HepG2 (cell line): ENCODE measurements around the gene ADAMTS4. TPM values are rescaled to one million over a fixed set of nuclear protein-coding genes. Genes with fewer than 3 reads are reported as not detected.

Experiments used
- ATAC-seq: fragments of 200-7000 bp; cut with Tn5 transposase; 3 replicates; pipeline ENCODE4 v1.9.1; 2020; ENCODE audit warnings: mild to moderate bottlenecking, moderate library complexity
- BruUV-seq: library from RNA; stranded (reverse); fragments of 400-500 nt; replicated peaks from 2 replicates; lab custom pipeline; 2021; lab: Mats Ljungman, UMichigan
- CTCF ChIA-PET: fragments of 300-600 bp; formaldehyde crosslinking; extraction: SDS; loops from one replicate; lab custom pipeline; 2021; ENCODE audit warnings: low total read pairs, inconsistent platforms, low intra/inter-chr PET ratio; lab: Yijun Ruan, JAX
- POLR2A ChIA-PET: fragments of 350-600 bp; sonication (Branson Sonifier 250); formaldehyde crosslinking; loops from one replicate; lab custom pipeline; 2020; ENCODE audit warnings: antibody characterized with exemption, inconsistent platforms; lab: Yijun Ruan, JAX
- DNase-seq: peaks from one replicate; pipeline ENCODE4 v3.0.0-alpha.2; 2015; ENCODE audit warnings: low spot score
- FAIRE-seq: peaks from 3 replicates; lab custom pipeline; 2011; peaks lifted over from hg19 to GRCh38; lab: Jason Lieb, UNC
- H2AFZ ChIP-seq: one replicate; pipeline ENCODE4 v1.6.1; 2011; ENCODE audit warnings: low read length, inconsistent platforms
- H3K27ac ChIP-seq: fragments of 300-600 bp; 3 replicates; pipeline ENCODE4 v1.8.0; 2011; ENCODE audit warnings: mixed run types, mild to moderate bottlenecking, mixed read lengths, low read length, inconsistent platforms; ENCODE audit not compliant: insufficient read depth; ENCODE audit errors: extremely low read length
- H3K27me3 ChIP-seq, 2 experiments: fragments of 200-600 bp in 1 of 2; 2 replicates in 1 of 2; 3 replicates in 1 of 2; pipeline versions ENCODE4 v1.6.0 to v1.8.0; 2011; ENCODE audit warnings: low read length in 2 of 2, mild to moderate bottlenecking in 2 of 2, moderate library complexity in 2 of 2, inconsistent platforms in 1 of 2; ENCODE audit not compliant: insufficient read depth in 2 of 2, control insufficient read depth in 1 of 2
- H3K36me3 ChIP-seq, 2 experiments: fragments of 200-600 bp in 1 of 2; replicated peaks in 1 of 2; 2 replicates in 1 of 2; 3 replicates in 1 of 2; pipeline versions ENCODE4 v1.5.1 to v1.8.0; 2011; ENCODE audit warnings: low read length in 2 of 2, inconsistent platforms in 1 of 2; ENCODE audit not compliant: insufficient read depth in 2 of 2, control insufficient read depth in 1 of 2
- H3K4me1 ChIP-seq: 2 replicates; pipeline ENCODE4 v1.5.1; 2012; ENCODE audit warnings: low read length, inconsistent platforms; ENCODE audit not compliant: insufficient read depth
- H3K4me2 ChIP-seq: 2 replicates; pipeline ENCODE4 v1.6.0; 2011; ENCODE audit warnings: low read depth, low read length, inconsistent platforms
- H3K4me3 ChIP-seq, 3 experiments: fragments of 200-600 bp in 1 of 3; sonication (generic), shearing (Covaris generic) in 1 of 3; replicated peaks in 1 of 3; 2 replicates each; pipeline ENCODE4 v1.5.1; 2011 to 2016; ENCODE audit warnings: low read length in 3 of 3, inconsistent platforms in 2 of 3, low read depth in 2 of 3, mild to moderate bottlenecking in 2 of 3, control low read depth in 1 of 3, mixed read lengths in 1 of 3; ENCODE audit not compliant: insufficient read depth in 1 of 3
- H3K79me2 ChIP-seq: one replicate; pipeline ENCODE4 v1.6.1; 2011; ENCODE audit warnings: low read length, inconsistent platforms; ENCODE audit not compliant: insufficient read depth
- H3K9ac ChIP-seq: 2 replicates; pipeline ENCODE4 v1.6.0; 2011; ENCODE audit warnings: mild to moderate bottlenecking, low read depth, low read length, inconsistent platforms; ENCODE audit not compliant: insufficient read depth
- H3K9me3 ChIP-seq: 2 replicates; pipeline ENCODE4 v1.5.1; 2012; ENCODE audit warnings: mild to moderate bottlenecking, low read length
- H4K20me1 ChIP-seq: 2 replicates; pipeline ENCODE4 v1.6.0; 2011; ENCODE audit warnings: inconsistent platforms, mild to moderate bottlenecking, low read length, moderate library complexity; ENCODE audit not compliant: insufficient read depth
- CEBPG ChIP-seq: IDR thresholded peaks from 2 replicates; pipeline ENCODE4 v1.6.1; 2016
- E2F2 ChIP-seq: sonication (generic); formaldehyde crosslinking; IDR thresholded peaks from 2 replicates; pipeline ENCODE4 v1.4.0; 2020; ENCODE audit warnings: missing genetic modification reagents, borderline replicate concordance
- ETV6 ChIP-seq: sonication (generic); formaldehyde crosslinking; conservative IDR thresholded peaks from 2 replicates; pipeline ENCODE4 v1.4.0; 2020; ENCODE audit warnings: missing genetic modification reagents
- HDAC2 ChIP-seq: sonication (generic); formaldehyde crosslinking; IDR thresholded peaks from 2 replicates; pipeline ENCODE4 v1.4.0; 2020; ENCODE audit warnings: missing genetic modification reagents
- MYNN ChIP-seq: sonication (generic); formaldehyde crosslinking; IDR thresholded peaks from 2 replicates; pipeline ENCODE4 v1.4.0; 2020; ENCODE audit warnings: mild to moderate bottlenecking, low read depth, missing genetic modification reagents
- NBN ChIP-seq: fragments of 450-650 bp; conservative IDR thresholded peaks from 2 replicates; pipeline ENCODE4 v1.6.1; 2017
- NR2F1 ChIP-seq, 2 experiments: fragments of 450-650 bp in 1 of 2; formaldehyde crosslinking in 1 of 2; IDR thresholded peaks; 2 replicates each; pipeline versions ENCODE4 v1.5.0 to v1.6.1; 2016 to 2020; ENCODE audit warnings: mild to moderate bottlenecking in 1 of 2, missing compliant biosample characterization in 1 of 2, missing genetic modification reagents in 1 of 2, moderate library complexity in 1 of 2
- SALL2 ChIP-seq: sonication (generic); formaldehyde crosslinking; IDR thresholded peaks from 2 replicates; pipeline ENCODE4 v1.8.1; 2023; ENCODE audit warnings: mild to moderate bottlenecking, missing genetic modification reagents, inconsistent platforms
- TAF1 ChIP-seq: sonication (generic); formaldehyde crosslinking; IDR thresholded peaks from 2 replicates; pipeline ENCODE4 v1.4.0; 2020; ENCODE audit warnings: missing genetic modification reagents
- YY1 ChIP-seq: IDR thresholded peaks from 2 replicates; pipeline ENCODE4 v1.6.1; 2011; ENCODE audit warnings: low read length, low read depth, moderate library complexity, mild to moderate bottlenecking; ENCODE audit not compliant: insufficient read depth, insufficient replicate concordance
- ZBTB7B ChIP-seq: sonication (generic); formaldehyde crosslinking; IDR thresholded peaks from 2 replicates; pipeline ENCODE4 v1.4.0; 2020; ENCODE audit warnings: missing genetic modification reagents
- ZFP41 ChIP-seq: sonication (generic); formaldehyde crosslinking; IDR thresholded peaks from 2 replicates; pipeline ENCODE4 v1.4.0; 2020; ENCODE audit warnings: mild to moderate bottlenecking, missing genetic modification reagents, borderline replicate concordance
- ZNF496 ChIP-seq: sonication (generic); formaldehyde crosslinking; IDR thresholded peaks from 2 replicates; pipeline ENCODE4 v1.8.1; 2023; ENCODE audit warnings: mild to moderate bottlenecking, moderate library complexity, missing genetic modification reagents; ENCODE audit not compliant: insufficient replicate concordance
- ZNF678 ChIP-seq: sonication (generic); formaldehyde crosslinking; IDR thresholded peaks from 2 replicates; pipeline ENCODE4 v1.4.0; 2020; ENCODE audit warnings: mild to moderate bottlenecking, missing genetic modification reagents
- WGBS: methylation state at CpG from one replicate; pipeline ENCODE4 v1.1.6; 2017; ENCODE audit warnings: low lambda C conversion rate; 5-methylcytosine and 5-hydroxymethylcytosine counted together
- in situ Hi-C: cut with HindIII; loops from 2 replicates; pipeline ENCODE4 v1.10.0; 2017; ENCODE audit warnings: low pct_unique_long_range_greater_than_20kb; ENCODE audit not compliant: extremely low pct_ligation_motif_present
- intact Hi-C: fragments of 100-400 bp; cut with micrococcal nuclease; formaldehyde crosslinking; loops from one replicate; pipeline ENCODE4 v1.10.0; 2022; ENCODE audit not compliant: unreplicated experiment
- polyA plus RNA-seq, 8 experiments: library from polyadenylated mRNA; depleted of rRNA in 3 of 8; stranded (reverse) in 7 of 8; unstranded in 1 of 8; fragments of >200 nt; fragmentation: Illumina TruSeq in 4 of 8; extraction: Trizol in 4 of 8; gene quantifications; 2 replicates each; pipeline versions ENCODE4 v1.2.1 to v1.2.3, GENCODE V29; 2011 to 2016; ENCODE audit warnings: low read depth in 4 of 8, missing spikeins in 1 of 8, mixed read lengths in 1 of 8; ENCODE audit not compliant: insufficient read depth in 1 of 8
- total RNA-seq, 5 experiments: library from RNA; depleted of rRNA; stranded (reverse); fragments of >200 nt; fragmentation: Illumina TruSeq; extraction: Trizol; gene quantifications; 2 replicates each; pipeline ENCODE4 v1.2.3, GENCODE V29; 2016; ENCODE audit warnings: low read depth in 1 of 5
- TF ChIP-seq, protein P1 (sequence below): sonication (generic); formaldehyde crosslinking; IDR thresholded peaks from 2 replicates; pipeline ENCODE4 v1.4.0; 2020; ENCODE audit warnings: mild to moderate bottlenecking, missing genetic modification reagents
- TF ChIP-seq, protein P2 (sequence below): IDR thresholded peaks from 2 replicates; pipeline ENCODE4 v1.6.1; 2016; ENCODE audit warnings: low read depth
- TF ChIP-seq, protein P3 (sequence below): sonication (generic); formaldehyde crosslinking; IDR thresholded peaks from 2 replicates; pipeline ENCODE4 v1.8.0; 2022; ENCODE audit warnings: mild to moderate bottlenecking, missing genetic modification reagents, moderate library complexity
- TF ChIP-seq, protein P4 (sequence below): sonication (generic); formaldehyde crosslinking; IDR thresholded peaks from 2 replicates; pipeline ENCODE4 v1.5.0; 2020; ENCODE audit warnings: missing genetic modification reagents

The ADAMTS4 gene
- total and polyA plus RNA-seq, 2 of the 13 experiments (the other 11 are each of a cell fraction or from before 2014, with no cell fraction given) = 0.51 to 1.7 TPM

DNA sequence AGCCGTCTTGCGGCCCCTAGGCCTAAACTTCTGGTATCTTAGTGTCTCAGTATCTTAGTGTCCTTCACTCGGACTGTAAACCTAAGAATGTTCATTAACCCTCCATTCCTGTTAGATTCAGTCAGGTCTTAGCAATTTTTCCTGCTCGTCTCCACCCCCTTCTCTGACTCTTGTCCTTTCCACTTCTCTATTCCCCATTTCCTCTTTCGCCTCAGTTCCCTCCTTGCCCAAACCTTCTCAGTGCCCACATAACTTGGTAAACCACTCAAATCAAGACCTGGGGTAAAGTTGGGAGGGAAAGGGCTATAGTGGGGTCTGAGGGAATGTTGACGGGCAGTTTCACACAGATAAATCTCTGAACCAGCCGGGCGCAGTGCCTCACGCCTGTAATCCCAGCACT, 15.5 kb upstream of the ADAMTS4 start (continued):
- TF ChIP-seq ZBTB7B (no peak), ETV6 (CRISPR knock-in tag) (no peak), SALL2 (no peak), ZFP41 (no peak)
- TF ChIP-seq, protein P1, sequence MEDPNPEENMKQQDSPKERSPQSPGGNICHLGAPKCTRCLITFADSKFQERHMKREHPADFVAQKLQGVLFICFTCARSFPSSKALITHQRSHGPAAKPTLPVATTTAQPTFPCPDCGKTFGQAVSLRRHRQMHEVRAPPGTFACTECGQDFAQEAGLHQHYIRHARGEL (CRISPR knock-in tag) = no peak
- TF ChIP-seq, all 625 proteins: peak for 0

GRCh38 chr1:161209790-161210409, 11.0 kb upstream of the ADAMTS4 start:
- no peaks in the 10 kb centered on the region for H3K9me3 ChIP-seq
- in situ Hi-C loops = no loop called here
- peaks cover 25% of the 10 kb centered on the region for H3K4me1 ChIP-seq
- no peak overlapping the region for H3K4me3 ChIP-seq
- H2AFZ ChIP-seq = no peak overlapping the region
- H3K9ac ChIP-seq = peak overlapping the region; percentile 20; the same call in 1 of the 2 replicates
- no peak overlapping the region for H3K27ac ChIP-seq
- POLR2A ChIA-PET = interaction anchor here (1.5 to 13.8 kb wide), 2 partner anchors 12 to 21 kb away, joined by 4 to 357 read pairs; partner anchors contain the start of genes APOA2 and TOMM40L
- BruUV-seq = TSS peak; percentile 27
- ATAC-seq = peak; percentile 96
- DNase-seq = peak; percentile 79
- WGBS = 43% methylated on average over 7 of the region's 11 CpGs
- peaks cover 18 to 81% of the 10 kb centered on the region in 2 experiments for H3K36me3 ChIP-seq
- H3K4me2 ChIP-seq = peak overlapping the region; percentile 21; the same call in 1 of the 2 replicates
- peaks cover 5% of the 10 kb centered on the region for H3K79me2 ChIP-seq
- CTCF ChIA-PET = interaction anchor here (0.9 to 3.7 kb wide), 8 partner anchors 15 to 172 kb away, joined by 3 to 26 read pairs (median 7); partner anchors contain the start of gene TOMM40L
- no peaks in the 10 kb centered on the region for H4K20me1 ChIP-seq
- FAIRE-seq = peak; percentile 86
- no peaks in the 10 kb centered on the region for H3K27me3 ChIP-seq
- intact Hi-C loops = loop anchor here (1.0 kb wide), 3 partner anchors 17 to 164 kb away; no protein-coding TSS in a partner anchor
- TF ChIP-seq ZNF678 (no peak), TAF1 (CRISPR knock-in tag) (no peak), MYNN (CRISPR knock-in tag) (no peak), YY1 (peak; percentile 62), HDAC2 (CRISPR knock-in tag) (peak; percentile 23; the same call in 1 of the 2 replicates), E2F2 (CRISPR knock-in tag) (no peak), NBN (no peak), CEBPG (CRISPR knock-in tag) (no peak), NR2F1 (CRISPR knock-in tag; IDR thresholded peaks at IDR 0.05) (no peak), ZNF496 (CRISPR knock-in tag) (no peak)
- TF ChIP-seq, protein P2, sequence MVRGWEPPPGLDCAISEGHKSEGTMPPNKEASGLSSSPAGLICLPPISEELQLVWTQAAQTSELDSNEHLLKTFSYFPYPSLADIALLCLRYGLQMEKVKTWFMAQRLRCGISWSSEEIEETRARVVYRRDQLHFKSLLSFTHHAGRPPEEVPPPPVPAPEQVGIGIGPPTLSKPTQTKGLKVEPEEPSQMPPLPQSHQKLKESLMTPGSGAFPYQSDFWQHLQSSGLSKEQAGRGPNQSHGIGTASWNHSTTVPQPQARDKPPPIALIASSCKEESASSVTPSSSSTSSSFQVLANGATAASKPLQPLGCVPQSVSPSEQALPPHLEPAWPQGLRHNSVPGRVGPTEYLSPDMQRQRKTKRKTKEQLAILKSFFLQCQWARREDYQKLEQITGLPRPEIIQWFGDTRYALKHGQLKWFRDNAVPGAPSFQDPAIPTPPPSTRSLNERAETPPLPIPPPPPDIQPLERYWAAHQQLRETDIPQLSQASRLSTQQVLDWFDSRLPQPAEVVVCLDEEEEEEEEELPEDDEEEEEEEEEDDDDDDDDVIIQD (CRISPR knock-in tag) = no peak
- TF ChIP-seq, protein P3, sequence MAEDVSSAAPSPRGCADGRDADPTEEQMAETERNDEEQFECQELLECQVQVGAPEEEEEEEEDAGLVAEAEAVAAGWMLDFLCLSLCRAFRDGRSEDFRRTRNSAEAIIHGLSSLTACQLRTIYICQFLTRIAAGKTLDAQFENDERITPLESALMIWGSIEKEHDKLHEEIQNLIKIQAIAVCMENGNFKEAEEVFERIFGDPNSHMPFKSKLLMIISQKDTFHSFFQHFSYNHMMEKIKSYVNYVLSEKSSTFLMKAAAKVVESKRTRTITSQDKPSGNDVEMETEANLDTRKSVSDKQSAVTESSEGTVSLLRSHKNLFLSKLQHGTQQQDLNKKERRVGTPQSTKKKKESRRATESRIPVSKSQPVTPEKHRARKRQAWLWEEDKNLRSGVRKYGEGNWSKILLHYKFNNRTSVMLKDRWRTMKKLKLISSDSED (CRISPR knock-in tag) = no peak
- TF ChIP-seq, protein P4, sequence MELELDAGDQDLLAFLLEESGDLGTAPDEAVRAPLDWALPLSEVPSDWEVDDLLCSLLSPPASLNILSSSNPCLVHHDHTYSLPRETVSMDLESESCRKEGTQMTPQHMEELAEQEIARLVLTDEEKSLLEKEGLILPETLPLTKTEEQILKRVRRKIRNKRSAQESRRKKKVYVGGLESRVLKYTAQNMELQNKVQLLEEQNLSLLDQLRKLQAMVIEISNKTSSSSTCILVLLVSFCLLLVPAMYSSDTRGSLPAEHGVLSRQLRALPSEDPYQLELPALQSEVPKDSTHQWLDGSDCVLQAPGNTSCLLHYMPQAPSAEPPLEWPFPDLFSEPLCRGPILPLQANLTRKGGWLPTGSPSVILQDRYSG = no peak
